Amniotic epithelial cell (primary cell): ENCODE results near the gene HMGB1.

ENCODE experiments used
- DNase-seq: peaks from one replicate; pipeline ENCODE4 v3.0.0-alpha.2; 2010; ENCODE audit warnings: low read depth

The HMGB1 gene

GRCh38 chr13:30465593-30466357 lies at the start of gene HMGB1:
Gene HMGB1 (minus strand): TSS chr13:30465936. CDS start chr13:30463680, 2,256 bp downstream.
- peak; percentile 99 for DNase-seq

GRCh38 chr13:30510811-30511371 lies 45.2 kb upstream of the HMGB1 start:
- DNase-seq = peak; percentile 43

GRCh38 chr13:30510091-30510490 lies 44.4 kb upstream of the HMGB1 start:
- peak; percentile 32 for DNase-seq

GRCh38 chr13:30509254-30510050 lies 43.7 kb upstream of the HMGB1 start:
- DNase-seq = no peak

GRCh38 chr13:30504081-30504480 lies 38.3 kb upstream of the HMGB1 start:
- peak; percentile 88 for DNase-seq

GRCh38 chr13:30502237-30502636 lies 36.5 kb upstream of the HMGB1 start:
- DNase-seq = no peak

- no peak for DNase-seq
Observed at GRCh38 chr13:30499338-30499737, 33.6 kb upstream of the HMGB1 start.

- DNase-seq = no peak
Observed at GRCh38 chr13:30496147-30496546, 30.4 kb upstream of the HMGB1 start.

- DNase-seq = no peak
Observed at GRCh38 chr13:30495746-30496145, 30.0 kb upstream of the HMGB1 start.

GRCh38 chr13:30493658-30494381 lies 28.1 kb upstream of the HMGB1 start:
- DNase-seq = no peak

- no peak for DNase-seq
Observed at GRCh38 chr13:30487075-30487470, 21.3 kb upstream of the HMGB1 start.

GRCh38 chr13:30486230-30487074 lies 20.7 kb upstream of the HMGB1 start:
- no peak for DNase-seq

- no peak for DNase-seq
Observed at GRCh38 chr13:30481241-30481760, 15.6 kb upstream of the HMGB1 start.

- no peak for DNase-seq
Observed at GRCh38 chr13:30480292-30480950, 14.7 kb upstream of the HMGB1 start.

- no peak for DNase-seq
Observed at GRCh38 chr13:30479883-30480219, 14.1 kb upstream of the HMGB1 start.

GRCh38 chr13:30479154-30479882 lies 13.6 kb upstream of the HMGB1 start:
- no peak for DNase-seq

- no peak for DNase-seq
Observed at GRCh38 chr13:30477346-30478195, 11.8 kb upstream of the HMGB1 start.

GRCh38 chr13:30473675-30474074 lies 7.9 kb upstream of the HMGB1 start:
- no peak for DNase-seq

GRCh38 chr13:30466841-30467252 lies 1.1 kb upstream of the HMGB1 start:
- DNase-seq = no peak
